GM18505 (cell line): Measurements from ENCODE around the gene RTP3.

ENCODE experiments used
- ATAC-seq: cut with Tn5 transposase; IDR thresholded peaks from one replicate; pipeline ENCODE4 v1.9.1; 2021; ENCODE audit not compliant: unreplicated experiment
- POLR2A ChIP-seq: IDR thresholded peaks from 4 replicates; pipeline ENCODE4 v1.6.1; 2011; ENCODE audit warnings: borderline replicate concordance; ENCODE audit not compliant: insufficient read depth, insufficient read length; ENCODE audit errors: extremely low read depth

RTP3 gene

DNA sequence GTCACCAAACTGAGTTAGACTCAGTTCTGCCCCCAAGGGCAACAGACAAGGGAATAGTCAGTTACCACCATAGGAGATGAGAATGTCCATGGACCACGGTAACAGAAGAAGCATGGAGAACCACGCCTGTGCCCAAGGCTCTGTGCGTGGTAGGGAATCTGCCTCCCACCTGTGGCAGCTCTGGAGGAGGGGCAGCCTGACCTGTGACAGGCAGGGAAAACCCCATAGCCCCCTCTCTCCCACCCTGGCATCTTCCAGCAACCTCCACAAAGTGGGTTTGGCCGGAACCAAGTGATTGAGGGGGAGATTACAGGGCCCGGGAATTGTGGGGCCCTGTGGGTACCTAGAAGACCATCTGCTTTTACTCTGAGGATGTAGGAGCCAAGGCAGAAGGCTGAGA lies 18.8 kb upstream of the RTP3 start:
- TF ChIP-seq POLR2A: no peak
- no peak for ATAC-seq

DNA sequence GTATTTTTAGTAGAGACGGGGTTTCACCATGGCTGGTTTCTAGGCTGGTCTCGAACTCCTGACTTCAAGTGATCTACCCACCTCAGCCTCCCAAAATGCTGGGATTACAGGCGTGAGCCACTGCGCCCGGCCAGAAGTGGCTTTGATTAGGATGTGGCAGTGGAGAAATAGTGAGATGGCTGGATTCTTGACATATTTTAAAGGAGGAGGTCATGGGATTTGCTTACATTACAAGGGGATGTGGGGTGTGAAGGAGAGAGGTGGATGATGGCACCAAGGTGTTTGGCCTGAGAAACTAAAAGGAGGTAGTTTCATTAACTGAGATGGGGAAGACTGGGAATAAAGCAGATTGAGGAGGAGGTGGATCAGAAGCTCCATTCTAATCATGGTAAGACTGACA lies 18.1 kb upstream of the RTP3 start:
- no peak for TF ChIP-seq POLR2A
- no peak for ATAC-seq

DNA sequence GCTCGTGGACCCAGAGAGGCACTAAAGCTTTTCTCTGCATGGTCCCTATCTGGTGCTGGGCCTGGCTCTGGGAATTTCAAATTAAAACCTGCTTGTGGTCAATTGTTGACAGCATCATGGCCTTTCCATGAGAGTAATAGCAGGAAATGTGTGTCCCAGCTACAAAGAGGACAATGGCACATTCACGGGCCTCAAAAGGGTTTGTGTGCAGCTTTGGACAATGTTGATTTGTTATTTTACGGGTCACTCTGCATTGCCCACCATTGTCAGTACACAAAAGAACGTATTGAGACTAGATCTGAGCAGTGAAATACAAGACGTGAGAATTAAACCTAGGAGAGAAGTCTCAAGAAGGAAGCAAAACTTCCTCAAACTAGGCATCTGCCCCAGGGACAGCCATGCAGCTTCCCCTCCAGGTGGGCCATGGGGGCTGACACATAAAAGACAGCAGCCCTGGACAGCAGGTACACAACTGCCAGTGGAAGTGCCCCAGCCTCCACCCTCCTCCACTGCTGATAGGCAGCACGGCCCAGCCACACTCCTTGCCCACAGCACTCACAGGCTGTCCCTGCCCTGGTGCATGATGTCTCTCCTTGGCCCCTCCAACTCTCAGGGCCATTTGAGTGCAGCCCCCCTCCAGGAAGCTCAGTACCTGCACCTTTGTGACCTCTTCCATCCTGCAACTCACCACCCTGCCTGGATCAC lies 17.1 kb upstream of the RTP3 start:
- TF ChIP-seq POLR2A: no peak
- no peak for ATAC-seq

DNA sequence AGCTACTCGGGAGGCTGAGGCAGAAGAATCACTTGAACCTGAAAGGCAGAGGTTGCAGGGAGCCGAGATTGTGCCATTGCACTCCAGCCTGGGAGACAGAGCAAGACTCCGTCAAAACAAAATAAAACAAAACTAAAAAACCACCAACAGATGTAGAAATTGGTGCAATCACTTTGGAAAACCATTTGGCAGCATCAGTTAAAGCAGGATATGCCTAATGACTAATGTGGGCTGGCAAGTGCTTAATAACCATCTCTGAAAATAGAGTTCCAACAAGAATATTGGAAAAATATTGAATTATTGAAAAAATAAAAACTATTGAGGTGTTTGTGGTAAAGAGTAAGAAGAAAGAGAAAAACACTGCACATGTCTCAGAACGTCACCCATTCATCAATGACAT lies 16.1 kb upstream of the RTP3 start:
- TF ChIP-seq POLR2A: no peak
- ATAC-seq: no peak

DNA sequence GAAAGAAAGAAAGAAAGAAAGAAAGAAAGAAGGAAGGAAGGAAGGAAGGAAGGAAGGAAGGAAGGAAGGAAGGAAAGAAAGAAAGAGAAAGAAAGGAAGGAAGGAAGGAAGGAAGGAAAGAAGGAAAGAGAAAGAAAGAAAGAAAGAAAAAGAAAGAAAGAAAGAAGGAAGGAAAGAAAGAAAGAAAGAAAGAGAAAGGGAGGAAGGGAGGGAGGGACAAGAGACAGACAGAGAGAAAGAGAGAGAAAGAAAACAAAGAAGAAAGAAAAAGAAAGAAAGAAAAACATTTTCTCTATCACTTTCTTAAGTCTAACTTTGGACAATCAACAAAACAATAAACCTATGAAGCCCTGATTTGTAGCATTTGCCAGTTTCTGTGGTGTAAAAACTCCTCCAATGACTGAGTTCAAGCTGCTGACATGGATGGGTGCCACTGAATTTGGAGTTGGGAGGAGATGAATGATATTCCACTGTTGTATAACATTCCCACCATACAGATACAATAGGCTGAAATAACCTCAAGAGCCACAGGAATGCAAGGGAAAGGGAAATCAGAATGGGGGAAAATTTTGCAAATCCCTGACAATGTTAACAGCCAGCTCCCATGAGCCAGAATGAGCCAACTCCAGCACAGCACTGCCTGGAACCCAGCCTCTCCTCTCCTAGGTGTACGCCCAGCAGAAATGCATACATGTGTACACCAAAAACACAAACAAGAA lies 15.0 kb upstream of the RTP3 start:
- no peak for ATAC-seq
- no peak for TF ChIP-seq POLR2A

DNA sequence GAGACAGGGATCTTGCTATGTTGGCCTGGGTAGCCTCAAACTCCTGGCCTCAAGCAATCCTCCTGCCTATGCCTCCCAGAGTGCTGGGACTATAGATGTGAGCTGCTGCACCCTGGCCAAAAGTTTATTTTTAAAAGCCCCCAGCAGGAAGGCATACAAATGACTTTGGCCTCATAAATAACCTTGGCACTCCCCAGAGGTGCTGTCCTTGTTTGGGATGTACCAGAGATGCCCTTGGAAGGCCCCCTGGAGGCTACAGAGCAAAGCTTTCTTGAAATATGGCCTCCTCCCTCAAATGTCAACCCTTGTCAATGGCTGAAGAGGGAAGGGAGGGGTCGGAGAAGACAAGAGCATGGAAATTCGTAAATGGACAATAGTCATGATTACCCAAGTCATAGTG lies 14.0 kb upstream of the RTP3 start:
- ATAC-seq: no peak
- TF ChIP-seq POLR2A: no peak

DNA sequence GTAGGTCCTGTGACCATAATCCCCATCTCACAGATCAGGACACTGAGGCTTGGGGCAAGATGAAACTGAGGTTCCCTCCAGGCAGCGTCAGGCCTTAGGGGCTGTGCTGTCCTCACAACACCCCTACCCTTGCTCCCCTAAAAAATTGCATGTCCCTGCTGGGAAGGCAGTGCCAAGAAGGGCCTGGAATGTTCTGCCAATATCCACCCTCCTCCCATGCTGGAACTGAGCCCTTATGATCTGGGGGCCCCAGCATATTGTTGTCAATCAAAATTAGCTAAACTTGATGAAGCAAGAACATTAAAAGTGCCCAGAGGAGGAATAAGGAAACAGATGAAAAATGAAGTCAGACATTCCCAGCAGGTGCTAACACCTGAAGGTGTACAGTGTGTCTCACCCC lies 13.4 kb upstream of the RTP3 start:
- no peak for ATAC-seq
- no peak for TF ChIP-seq POLR2A

DNA sequence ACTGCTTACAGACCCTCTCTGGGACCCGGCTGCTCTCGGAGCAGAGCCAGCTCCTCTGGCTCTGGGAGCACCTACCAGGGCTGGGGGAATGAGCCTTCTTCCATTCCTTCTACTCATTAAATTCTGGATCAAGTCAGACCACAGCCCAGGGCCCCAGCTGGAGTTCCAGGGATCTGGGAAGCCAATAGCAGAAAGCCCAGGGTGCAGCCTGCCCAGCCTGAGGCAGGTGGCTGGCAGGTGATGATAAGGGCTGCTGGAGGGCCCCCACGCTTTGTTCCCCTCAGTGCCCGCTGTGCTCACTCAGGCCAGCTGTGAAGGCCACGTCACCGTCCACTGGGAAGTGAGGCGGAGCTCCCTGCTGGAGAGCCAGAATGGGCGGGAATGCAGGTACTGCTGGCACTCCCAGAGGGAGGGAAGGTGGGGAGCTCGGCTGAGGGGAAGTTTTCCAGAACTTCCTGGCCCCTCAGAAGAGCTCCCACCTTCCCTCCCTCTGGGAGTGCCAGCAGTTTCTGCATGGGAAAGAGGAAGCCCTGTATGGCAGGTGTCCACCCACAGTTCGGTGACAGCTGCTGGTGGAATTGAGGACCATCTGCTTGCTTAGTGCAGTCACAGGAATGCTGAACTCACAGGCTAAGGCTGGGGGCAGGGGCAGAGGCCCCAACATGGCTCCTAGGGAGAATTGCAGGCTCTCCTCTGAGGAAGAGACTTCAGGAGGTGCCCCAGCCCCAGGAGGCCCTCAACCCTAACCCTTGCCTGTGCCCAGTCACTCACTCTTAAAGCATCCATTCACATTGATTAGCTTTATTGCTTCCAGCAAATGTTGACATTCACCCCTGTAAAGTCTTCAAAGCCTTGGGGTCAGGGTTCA lies 12.6 kb upstream of the RTP3 start:
- ATAC-seq: no peak
- no peak for TF ChIP-seq POLR2A

DNA sequence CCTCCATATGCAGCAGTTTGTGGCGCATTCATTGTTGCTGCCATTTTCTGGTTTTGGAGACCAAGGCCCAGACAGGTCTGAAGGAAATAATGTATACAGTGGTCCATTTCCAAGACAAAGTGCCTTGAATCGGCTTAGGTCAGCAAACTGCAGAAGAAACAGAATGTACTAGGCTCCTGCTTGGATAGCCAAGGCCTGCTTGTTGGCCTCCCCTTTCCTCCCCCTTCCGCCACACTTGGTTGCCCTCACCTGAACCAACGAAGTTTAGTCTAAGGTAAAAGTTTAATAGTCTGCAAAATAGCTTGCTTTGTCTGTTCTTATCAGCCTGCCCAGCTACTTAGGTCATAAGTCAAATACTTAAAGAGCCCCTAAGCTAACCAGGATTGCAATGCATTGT lies 12.0 kb upstream of the RTP3 start:
- no peak for TF ChIP-seq POLR2A
- no peak for ATAC-seq

DNA sequence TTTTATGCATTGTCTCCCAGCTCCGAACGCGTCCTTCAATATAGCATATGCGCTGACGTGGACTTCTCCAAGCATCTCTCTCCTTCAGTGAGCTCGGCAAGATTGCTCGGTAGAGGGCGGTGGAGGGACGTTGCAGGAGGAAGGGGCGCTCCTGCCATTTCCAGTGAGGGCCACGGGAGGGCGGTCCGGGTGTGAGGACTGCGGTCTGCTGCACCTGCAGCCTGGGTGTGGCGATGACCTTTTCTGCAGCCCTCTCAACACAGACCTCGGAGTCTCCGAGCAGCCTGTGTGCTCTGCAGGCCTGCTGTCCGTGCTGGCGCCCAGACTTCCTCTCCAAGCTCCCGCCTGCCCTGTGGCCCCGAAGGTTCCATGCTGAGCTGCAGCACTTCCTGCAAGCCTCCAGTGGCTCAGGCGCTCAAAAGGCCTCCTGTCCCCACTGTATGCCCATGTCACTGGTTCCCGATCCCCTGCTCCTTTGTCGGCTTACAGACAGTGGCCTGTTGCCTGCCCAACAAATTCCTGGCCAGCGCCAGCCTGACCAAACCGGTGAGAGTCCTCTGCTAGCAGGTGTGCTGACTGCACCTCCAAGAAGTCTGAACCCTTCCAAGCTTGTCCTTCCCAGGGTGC lies 8.9 kb upstream of the RTP3 start:
- ATAC-seq: peak; percentile 77

DNA sequence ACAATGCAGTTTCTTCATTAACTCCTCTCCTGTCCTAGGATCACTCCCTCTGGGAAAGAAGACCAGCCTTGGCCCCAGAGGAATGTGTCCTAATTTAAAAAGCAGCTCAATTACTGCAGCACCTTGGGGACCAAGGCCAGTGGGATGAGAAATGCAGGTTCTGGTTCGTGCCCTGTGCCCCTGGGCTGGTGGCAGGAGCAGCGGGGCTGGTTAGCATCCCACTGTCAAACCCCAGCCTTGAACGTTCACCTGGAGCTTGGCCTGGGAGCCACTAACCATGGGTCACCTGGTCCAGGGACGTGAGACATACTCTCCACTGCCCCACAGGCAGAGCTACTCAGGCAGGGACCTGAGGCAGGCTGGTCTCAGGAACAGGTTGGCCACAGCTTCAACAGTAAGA lies 8.4 kb upstream of the RTP3 start:
- TF ChIP-seq POLR2A: no peak
- no peak for ATAC-seq

More for the DNA sequence above, 8.9 kb upstream of the RTP3 start:
- no peak for TF ChIP-seq POLR2A

DNA sequence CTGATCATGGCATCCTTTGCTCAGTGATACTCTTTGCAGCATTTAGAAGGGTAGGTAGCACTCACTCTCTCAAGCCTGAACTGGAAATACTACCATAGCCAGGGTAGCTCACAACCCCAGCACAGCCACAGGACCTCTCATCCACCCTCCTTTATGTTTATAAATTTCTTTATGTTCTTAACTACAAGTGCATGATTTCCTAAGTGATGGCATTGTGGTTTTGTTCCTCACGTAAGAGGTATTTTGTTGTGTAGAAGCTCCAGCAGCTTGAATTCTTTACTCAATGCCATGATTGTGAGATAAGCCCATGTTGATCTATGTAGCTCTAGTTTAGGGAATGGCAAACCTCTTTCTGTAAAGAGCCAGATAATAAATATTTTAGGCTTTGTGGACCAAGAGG lies 7.9 kb upstream of the RTP3 start:
- TF ChIP-seq POLR2A: no peak
- ATAC-seq: no peak

DNA sequence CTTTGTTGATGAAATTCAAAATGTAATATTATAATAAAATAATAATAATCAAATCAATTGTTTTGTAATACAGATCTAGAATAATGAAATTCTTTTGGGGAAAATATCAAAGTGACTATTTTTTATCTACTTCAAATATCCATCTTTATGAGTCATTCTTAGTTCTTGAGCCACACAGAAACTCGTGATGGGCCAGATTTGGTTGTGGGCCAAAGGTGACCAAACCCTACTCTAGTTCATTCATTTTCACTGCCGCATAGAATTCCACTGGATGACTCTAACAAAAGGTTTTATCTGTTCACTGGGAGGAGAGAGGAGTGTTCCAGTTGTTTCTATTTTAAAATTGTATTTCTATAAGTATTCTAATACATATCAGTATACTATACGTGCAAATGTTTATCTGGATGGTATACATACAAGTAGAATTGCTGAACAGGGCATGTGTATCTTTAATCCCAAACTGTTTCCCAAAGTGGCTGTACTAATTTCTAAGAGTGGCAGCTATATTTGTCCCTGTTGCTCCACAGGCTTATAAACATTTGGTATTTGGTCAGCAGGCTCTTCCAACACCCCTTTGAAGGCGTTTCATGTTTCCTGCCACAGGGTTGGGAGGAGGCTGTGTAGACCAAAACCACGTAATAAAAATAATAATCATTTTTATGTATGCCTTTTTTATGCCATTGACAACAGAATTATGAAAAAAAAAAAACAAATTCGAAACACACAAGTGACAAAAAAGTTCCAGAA lies 7.3 kb upstream of the RTP3 start:
- no peak for ATAC-seq
- TF ChIP-seq POLR2A: no peak
